HFF-Myc (cell line): ENCODE data around the gene TRRAP.

ENCODE experiments used
- DNase-seq: peaks from one replicate; pipeline ENCODE4 v3.0.0-alpha.2; 2011; ENCODE audit warnings: low read depth; ENCODE audit errors: extremely low read depth
- H3K4me3 ChIP-seq: replicated peaks from 2 replicates; pipeline ENCODE4 v1.5.1; 2011; ENCODE audit warnings: low read depth, mild to moderate bottlenecking, control low read depth, low read length
- CTCF ChIP-seq: IDR thresholded peaks from 2 replicates; pipeline ENCODE4 v1.5.1; 2012; ENCODE audit warnings: mild to moderate bottlenecking, low read depth, low read length, control low read depth; ENCODE audit errors: missing control alignments

TRRAP gene

GRCh38 chr7:98878365-98879197 lies at the start of gene TRRAP:
Gene TRRAP, plus strand, starts transcription at chr7:98878532. Its CDS starts 2,619 bp downstream, at chr7:98881151.
- TF ChIP-seq CTCF, result peak; percentile 64
- no peak for DNase-seq
- H3K4me3 ChIP-seq, result peak within 1 kb of the TSS; percentile 95

GRCh38 chr7:98830972-98831548 lies 47.3 kb upstream of the TRRAP start:
- no peak overlapping the region for H3K4me3 ChIP-seq
- DNase-seq, result no peak
- TF ChIP-seq CTCF, result no peak

DNA sequence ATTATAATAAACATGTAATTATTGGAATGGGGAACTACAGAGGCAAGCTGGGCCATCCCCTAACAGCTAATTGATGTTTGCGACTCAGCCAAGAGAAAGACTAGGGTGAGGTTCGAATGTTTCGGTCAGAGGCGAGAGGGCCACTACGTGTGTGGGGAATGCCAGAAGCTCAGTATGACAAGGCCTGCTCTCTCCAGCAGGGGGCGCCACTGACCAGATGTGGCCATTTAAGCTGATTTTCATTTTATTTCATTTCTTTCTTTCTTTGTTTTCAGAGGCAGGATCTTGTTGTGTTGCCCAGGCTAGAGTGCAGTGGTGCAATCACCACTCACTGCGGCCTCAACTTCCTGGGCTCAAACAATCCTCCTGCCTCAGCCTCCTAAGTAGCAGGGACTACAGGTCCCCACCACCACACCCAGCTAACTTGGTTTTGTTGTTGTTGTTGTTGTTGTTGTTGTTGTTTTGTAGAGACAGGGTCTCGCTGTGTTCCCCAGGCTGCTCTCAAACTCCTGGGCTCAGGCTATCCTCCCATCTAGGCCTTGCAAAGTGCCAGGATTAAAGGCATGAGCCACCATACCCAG lies 46.6 kb upstream of the TRRAP start:
- no peak for DNase-seq
- TF ChIP-seq CTCF, result peak; percentile 75
- H3K4me3 ChIP-seq, result no peak overlapping the region

DNA sequence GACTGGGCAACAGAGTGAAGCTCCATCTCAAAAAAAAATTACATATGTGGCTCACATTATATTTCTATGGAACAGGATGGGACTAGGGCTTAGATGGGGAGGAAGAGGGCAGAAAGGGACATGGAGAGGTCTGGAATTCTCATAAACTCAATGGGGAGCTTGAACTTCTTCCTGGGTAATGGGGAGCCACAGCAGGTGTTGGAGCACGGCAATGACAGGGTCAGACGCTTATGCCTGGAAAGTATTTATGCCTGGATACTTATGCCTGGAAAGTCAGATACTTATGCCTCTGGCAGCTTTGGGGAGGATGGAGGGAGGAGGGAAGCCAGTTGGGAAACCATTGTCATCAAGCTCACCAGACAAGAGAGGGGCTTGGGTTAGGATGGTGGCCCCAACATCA lies 45.3 kb upstream of the TRRAP start:
- TF ChIP-seq CTCF, result no peak
- DNase-seq, result no peak
- H3K4me3 ChIP-seq, result no peak overlapping the region

DNA sequence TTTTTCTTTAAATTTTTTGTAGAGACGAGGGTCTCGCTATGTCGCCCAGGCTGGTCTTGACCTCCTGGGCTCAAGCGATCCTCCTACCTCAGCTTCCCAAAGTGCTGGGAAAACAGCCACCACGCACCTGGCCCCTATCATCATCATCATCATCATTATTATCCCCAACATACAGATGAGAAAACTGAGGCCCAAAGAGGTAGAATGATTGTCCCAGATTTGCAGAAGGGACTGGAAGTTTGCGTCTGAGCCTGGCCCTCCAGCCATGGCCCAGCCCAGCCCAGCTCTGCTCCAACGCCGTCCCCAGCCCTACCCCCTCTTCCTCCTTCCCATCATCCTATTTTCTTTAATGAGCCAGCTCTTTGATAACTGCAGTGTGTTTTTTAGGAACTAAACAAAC lies 43.4 kb upstream of the TRRAP start:
- no peak for TF ChIP-seq CTCF
- DNase-seq, result no peak
- H3K4me3 ChIP-seq, result no peak overlapping the region

DNA sequence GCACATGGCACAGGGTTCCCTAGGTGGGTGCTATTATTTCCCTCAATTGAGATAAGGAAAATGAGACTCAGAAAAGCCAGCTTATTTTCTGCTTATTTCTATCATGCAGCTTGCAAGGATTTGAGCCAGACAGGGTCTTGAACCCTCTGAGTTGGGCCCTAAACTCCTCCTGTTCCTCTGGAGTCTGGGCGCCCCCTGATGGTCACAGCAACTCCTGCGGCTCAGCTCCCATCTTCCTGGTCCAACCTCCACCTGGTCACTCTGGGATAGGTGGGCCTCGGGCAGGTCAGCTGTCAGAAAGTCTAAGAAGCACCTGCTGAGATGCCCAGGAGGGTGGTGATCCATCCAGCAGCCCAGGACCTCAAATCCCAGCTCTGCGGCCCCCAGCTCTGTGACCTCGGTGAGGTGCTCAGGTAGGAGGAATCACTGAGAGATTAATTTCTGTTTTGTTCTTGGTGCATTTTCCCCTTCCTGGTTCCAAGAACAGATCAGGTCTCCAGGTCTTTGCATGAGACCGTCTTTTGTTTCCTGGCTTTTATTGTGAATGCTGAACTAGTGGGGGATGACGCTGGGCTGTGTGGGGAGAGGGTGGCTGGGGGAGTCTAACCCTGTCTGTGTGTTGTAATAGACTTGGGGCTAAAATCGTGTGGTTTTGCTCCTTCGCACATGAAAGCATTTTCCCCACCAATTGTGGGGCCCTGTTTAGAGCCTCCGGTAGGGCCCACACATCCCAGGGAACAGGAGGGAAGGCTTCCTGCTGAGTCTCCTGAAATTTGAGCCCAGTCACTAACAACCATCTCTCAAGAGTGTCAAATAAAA lies 41.3 kb upstream of the TRRAP start:
- DNase-seq, result no peak
- no peak overlapping the region for H3K4me3 ChIP-seq
- peak; percentile 81 for TF ChIP-seq CTCF
